Uterus (tissue), 2 donors: ENCODE data around the gene PITRM1.

Source experiments
- CTCF ChIP-seq, 4 experiments: fragments of 200-600 bp in 2 of 4; fragments of 450-650 bp in 2 of 4; sonication (generic) in 2 of 4; IDR thresholded peaks; one replicate each; pipeline ENCODE4 v1.5.1; 2016 to 2019; ENCODE audit warnings: antibody characterized with exemption in 4 of 4, mild to moderate bottlenecking in 2 of 4, moderate library complexity in 1 of 4
- POLR2A ChIP-seq, 2 donors: fragments of 450-650 bp; IDR thresholded peaks; one replicate each; pipeline ENCODE4 v1.6.1; 2016; ENCODE audit warnings: antibody characterized with exemption in 2 of 2, mild to moderate bottlenecking in 1 of 2, moderate library complexity in 1 of 2

GRCh38 chr10:3196958-3197347, 24.4 kb upstream of the PITRM1 start:
- no peak for TF ChIP-seq CTCF (IDR thresholded peaks at IDR 0.05)
- TF ChIP-seq POLR2A (IDR thresholded peaks at IDR 0.05) = no peak
